SU-DHL-6 (cell line): Measurements from ENCODE around the gene HELB.

Source experiments
- H2AFZ ChIP-seq: fragments of 200-600 bp; sonication (generic); 2 replicates; pipeline ENCODE4 v1.6.1; 2014; ENCODE audit warnings: low read depth, mild to moderate bottlenecking, moderate library complexity, mixed read lengths, antibody characterized with exemption, low read length; ENCODE audit not compliant: severe bottlenecking
- H3F3A ChIP-seq: fragments of 200-600 bp; shearing (Covaris generic); 2 replicates; pipeline ENCODE4 v1.6.0; 2016; ENCODE audit warnings: antibody characterized with exemption, mild to moderate bottlenecking; ENCODE audit not compliant: insufficient read depth
- H3K27ac ChIP-seq: fragments of 200-600 bp; sonication (generic); 2 replicates; pipeline ENCODE4 v1.5.1; 2016; ENCODE audit warnings: low read depth, mild to moderate bottlenecking, low read length, moderate library complexity, mixed read lengths
- H3K27me3 ChIP-seq: fragments of 200-600 bp; sonication (generic), shearing (Covaris generic); 2 replicates; pipeline ENCODE4 v1.6.0; 2014; ENCODE audit warnings: mild to moderate bottlenecking, low read length
- H3K36me3 ChIP-seq: fragments of 200-600 bp; sonication (generic); 2 replicates; pipeline ENCODE4 v1.6.1; 2014; ENCODE audit warnings: mild to moderate bottlenecking, low read length, mixed read lengths
- H3K4me2 ChIP-seq: fragments of 300-600, 200-600 bp; shearing (Covaris generic), sonication (generic); 2 replicates; pipeline ENCODE4 v1.6.0; 2014; ENCODE audit warnings: low read length, low read depth, mild to moderate bottlenecking; ENCODE audit not compliant: poor library complexity, severe bottlenecking
- H3K4me3 ChIP-seq: fragments of 200-600 bp; sonication (generic); 2 replicates; pipeline ENCODE4 v1.5.1; 2014; ENCODE audit warnings: antibody characterized with exemption, low read length, mild to moderate bottlenecking, mixed read lengths; ENCODE audit not compliant: insufficient read depth, poor library complexity, severe bottlenecking
- H3K79me2 ChIP-seq: fragments of 200-600 bp; sonication (generic); 2 replicates; pipeline ENCODE4 v1.6.1; 2014; ENCODE audit warnings: mild to moderate bottlenecking, low read length, moderate library complexity; ENCODE audit not compliant: insufficient read depth
- H3K9ac ChIP-seq: fragments of 200-600 bp; sonication (generic); 2 replicates; pipeline ENCODE4 v1.7.0; 2014; ENCODE audit warnings: mild to moderate bottlenecking, low read length
- H3K9me2 ChIP-seq: fragments of 200-600 bp; sonication (generic); replicated peaks from 2 replicates; pipeline ENCODE4 v1.6.1; 2014; ENCODE audit warnings: low read length; ENCODE audit not compliant: insufficient read depth
- H3K9me3 ChIP-seq: fragments of 200-600 bp; sonication (generic); 2 replicates; pipeline ENCODE4 v1.6.1; 2014; ENCODE audit warnings: low read length, mixed read lengths; ENCODE audit not compliant: insufficient read depth
- H4K20me1 ChIP-seq: fragments of 200-600 bp; sonication (generic); 2 replicates; pipeline ENCODE4 v1.6.1; 2014; ENCODE audit warnings: low read depth, mild to moderate bottlenecking, antibody characterized with exemption, low read length, moderate library complexity, mixed read lengths
- CTCF ChIP-seq: fragments of 200-600 bp; sonication (generic); IDR thresholded peaks from one replicate; pipeline ENCODE4 v1.5.1; 2017; ENCODE audit warnings: antibody characterized with exemption, mild to moderate bottlenecking, low read length, moderate library complexity; ENCODE audit not compliant: insufficient read depth, poor library complexity, severe bottlenecking
- EZH2phosphoT487 ChIP-seq: fragments of 200-600 bp; sonication (generic), shearing (Covaris generic); conservative IDR thresholded peaks from 2 replicates; pipeline ENCODE4 v1.6.1; 2018; ENCODE audit warnings: mild to moderate bottlenecking, antibody characterized with exemption, low read length, moderate library complexity, mixed read lengths

The HELB gene

GRCh38 chr12:66272650-66273049 is 29.6 kb upstream of the HELB start:
- Histone ChIP-seq H4K20me1 (no peaks in the 10 kb centered on the region), H3K4me2 (no peak overlapping the region), H3K36me3 (no peaks in the 10 kb centered on the region), H3K9me2 (no peaks in the 10 kb centered on the region), H3K27me3 (no peaks in the 10 kb centered on the region), H3K4me3 (no peak overlapping the region), H3K9ac (no peak overlapping the region), H3K79me2 (no peaks in the 10 kb centered on the region), H2AFZ (no peak overlapping the region), H3F3A (no peaks in the 10 kb centered on the region), H3K27ac (no peak overlapping the region), H3K9me3 (no peaks in the 10 kb centered on the region)
- TF ChIP-seq EZH2phosphoT487, result no peak
- TF ChIP-seq CTCF, result no peak

GRCh38 chr12:66273147-66273546 is 29.1 kb upstream of the HELB start:
- H3K4me2 ChIP-seq, result no peak overlapping the region
- no peaks in the 10 kb centered on the region for H3K79me2 ChIP-seq
- H2AFZ ChIP-seq, result no peak overlapping the region
- no peaks in the 10 kb centered on the region for H3K9me2 ChIP-seq
- no peaks in the 10 kb centered on the region for H3K27me3 ChIP-seq
- no peak overlapping the region for H3K4me3 ChIP-seq
- H3K27ac ChIP-seq, result no peak overlapping the region
- TF ChIP-seq EZH2phosphoT487 (no peak), CTCF (no peak)
- H3K9me3 ChIP-seq, result no peaks in the 10 kb centered on the region
- no peaks in the 10 kb centered on the region for H4K20me1 ChIP-seq
- no peak overlapping the region for H3K9ac ChIP-seq
- no peaks in the 10 kb centered on the region for H3K36me3 ChIP-seq
- no peaks in the 10 kb centered on the region for H3F3A ChIP-seq

GRCh38 chr12:66275040-66275439 is 27.3 kb upstream of the HELB start:
- no peak for TF ChIP-seq CTCF
- TF ChIP-seq EZH2phosphoT487, result no peak
- Histone ChIP-seq H3K4me3 (no peak overlapping the region), H3K4me2 (no peak overlapping the region), H3K79me2 (no peaks in the 10 kb centered on the region), H3K27me3 (no peaks in the 10 kb centered on the region), H3K27ac (no peak overlapping the region), H3F3A (no peaks in the 10 kb centered on the region), H3K9me3 (no peaks in the 10 kb centered on the region), H3K9me2 (no peaks in the 10 kb centered on the region), H3K36me3 (no peaks in the 10 kb centered on the region), H3K9ac (no peak overlapping the region), H2AFZ (no peak overlapping the region), H4K20me1 (no peaks in the 10 kb centered on the region)
